Globus pallidus (tissue), 1 donor: Measurements from ENCODE around the gene GIGYF2.
"Not testable (repeated sequence)": the region's sequence is repeated elsewhere in the genome, so short reads cannot be mapped to it uniquely, and the experiment has no call there.

Experiments
- DNase-seq: peaks from one replicate; pipeline ENCODE4 v3.0.0-alpha.2; 2015; ENCODE audit warnings: low spot score

GIGYF2 gene, protein sequence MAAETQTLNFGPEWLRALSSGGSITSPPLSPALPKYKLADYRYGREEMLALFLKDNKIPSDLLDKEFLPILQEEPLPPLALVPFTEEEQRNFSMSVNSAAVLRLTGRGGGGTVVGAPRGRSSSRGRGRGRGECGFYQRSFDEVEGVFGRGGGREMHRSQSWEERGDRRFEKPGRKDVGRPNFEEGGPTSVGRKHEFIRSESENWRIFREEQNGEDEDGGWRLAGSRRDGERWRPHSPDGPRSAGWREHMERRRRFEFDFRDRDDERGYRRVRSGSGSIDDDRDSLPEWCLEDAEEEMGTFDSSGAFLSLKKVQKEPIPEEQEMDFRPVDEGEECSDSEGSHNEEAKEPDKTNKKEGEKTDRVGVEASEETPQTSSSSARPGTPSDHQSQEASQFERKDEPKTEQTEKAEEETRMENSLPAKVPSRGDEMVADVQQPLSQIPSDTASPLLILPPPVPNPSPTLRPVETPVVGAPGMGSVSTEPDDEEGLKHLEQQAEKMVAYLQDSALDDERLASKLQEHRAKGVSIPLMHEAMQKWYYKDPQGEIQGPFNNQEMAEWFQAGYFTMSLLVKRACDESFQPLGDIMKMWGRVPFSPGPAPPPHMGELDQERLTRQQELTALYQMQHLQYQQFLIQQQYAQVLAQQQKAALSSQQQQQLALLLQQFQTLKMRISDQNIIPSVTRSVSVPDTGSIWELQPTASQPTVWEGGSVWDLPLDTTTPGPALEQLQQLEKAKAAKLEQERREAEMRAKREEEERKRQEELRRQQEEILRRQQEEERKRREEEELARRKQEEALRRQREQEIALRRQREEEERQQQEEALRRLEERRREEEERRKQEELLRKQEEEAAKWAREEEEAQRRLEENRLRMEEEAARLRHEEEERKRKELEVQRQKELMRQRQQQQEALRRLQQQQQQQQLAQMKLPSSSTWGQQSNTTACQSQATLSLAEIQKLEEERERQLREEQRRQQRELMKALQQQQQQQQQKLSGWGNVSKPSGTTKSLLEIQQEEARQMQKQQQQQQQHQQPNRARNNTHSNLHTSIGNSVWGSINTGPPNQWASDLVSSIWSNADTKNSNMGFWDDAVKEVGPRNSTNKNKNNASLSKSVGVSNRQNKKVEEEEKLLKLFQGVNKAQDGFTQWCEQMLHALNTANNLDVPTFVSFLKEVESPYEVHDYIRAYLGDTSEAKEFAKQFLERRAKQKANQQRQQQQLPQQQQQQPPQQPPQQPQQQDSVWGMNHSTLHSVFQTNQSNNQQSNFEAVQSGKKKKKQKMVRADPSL (N-terminal part only)

GRCh38 chr2:232697059-232697806 lies at the start of gene GIGYF2:
TSS of gene GIGYF2 (plus strand) at chr2:232697331. CDS start at chr2:232735198, 37,867 bp downstream.
- peak; percentile 96 for DNase-seq

DNA sequence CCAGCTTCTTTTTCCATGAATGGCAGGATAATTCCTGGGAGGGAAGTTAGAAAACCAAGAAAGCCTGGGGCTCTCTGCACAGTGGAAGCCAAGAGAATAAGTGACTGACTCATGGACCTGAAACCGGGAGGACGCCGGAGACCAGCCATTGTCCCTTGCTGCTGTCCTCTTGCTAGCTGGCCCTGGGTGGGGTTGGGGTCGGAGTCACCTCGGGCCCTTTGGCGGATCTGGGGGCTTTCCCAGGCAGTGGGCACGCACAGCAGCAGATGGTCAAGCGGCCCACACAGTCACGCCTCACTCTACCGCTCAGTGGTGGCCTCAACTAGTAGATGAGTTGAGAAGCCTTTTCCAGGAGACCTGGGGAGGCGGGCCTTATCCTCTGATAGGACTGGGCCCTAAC lies 48.1 kb upstream of the GIGYF2 start:
- no peak for DNase-seq

GRCh38 chr2:232652505-232652851 lies 44.7 kb upstream of the GIGYF2 start:
- no peak for DNase-seq

GRCh38 chr2:232653441-232653840 lies 43.7 kb upstream of the GIGYF2 start:
- peak; percentile 64 for DNase-seq

GRCh38 chr2:232655392-232655791 lies 41.7 kb upstream of the GIGYF2 start:
- DNase-seq, result no peak

DNA sequence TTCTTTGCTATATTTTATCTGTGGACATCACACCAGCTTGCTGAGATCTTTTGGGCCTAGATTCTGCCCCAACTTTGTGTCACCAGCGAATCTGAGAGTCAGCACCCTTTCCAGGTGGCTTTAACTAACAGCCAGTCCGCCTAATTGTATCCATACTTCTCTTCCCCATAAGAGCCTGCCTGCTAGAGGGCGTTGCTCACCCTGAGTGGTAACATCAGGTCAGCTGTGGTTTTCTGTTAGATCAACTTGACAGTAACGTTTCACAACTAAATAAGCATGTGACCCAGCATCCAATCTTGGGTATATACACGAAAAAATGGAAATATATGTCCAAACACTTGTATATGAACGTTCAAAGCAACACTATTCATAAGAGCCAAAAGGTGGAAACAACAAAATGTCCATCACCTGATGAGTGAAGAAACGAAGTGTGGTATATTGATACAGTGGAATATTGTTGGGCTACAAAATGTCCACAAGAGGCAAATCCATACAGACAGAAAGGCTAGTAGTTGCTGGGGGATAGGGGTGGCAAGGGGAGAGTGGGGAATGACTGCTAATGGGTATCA lies 38.8 kb upstream of the GIGYF2 start:
- no peak for DNase-seq

- no peak for DNase-seq
Measured at GRCh38 chr2:232659359-232659758, 37.8 kb upstream of the GIGYF2 start.

DNA sequence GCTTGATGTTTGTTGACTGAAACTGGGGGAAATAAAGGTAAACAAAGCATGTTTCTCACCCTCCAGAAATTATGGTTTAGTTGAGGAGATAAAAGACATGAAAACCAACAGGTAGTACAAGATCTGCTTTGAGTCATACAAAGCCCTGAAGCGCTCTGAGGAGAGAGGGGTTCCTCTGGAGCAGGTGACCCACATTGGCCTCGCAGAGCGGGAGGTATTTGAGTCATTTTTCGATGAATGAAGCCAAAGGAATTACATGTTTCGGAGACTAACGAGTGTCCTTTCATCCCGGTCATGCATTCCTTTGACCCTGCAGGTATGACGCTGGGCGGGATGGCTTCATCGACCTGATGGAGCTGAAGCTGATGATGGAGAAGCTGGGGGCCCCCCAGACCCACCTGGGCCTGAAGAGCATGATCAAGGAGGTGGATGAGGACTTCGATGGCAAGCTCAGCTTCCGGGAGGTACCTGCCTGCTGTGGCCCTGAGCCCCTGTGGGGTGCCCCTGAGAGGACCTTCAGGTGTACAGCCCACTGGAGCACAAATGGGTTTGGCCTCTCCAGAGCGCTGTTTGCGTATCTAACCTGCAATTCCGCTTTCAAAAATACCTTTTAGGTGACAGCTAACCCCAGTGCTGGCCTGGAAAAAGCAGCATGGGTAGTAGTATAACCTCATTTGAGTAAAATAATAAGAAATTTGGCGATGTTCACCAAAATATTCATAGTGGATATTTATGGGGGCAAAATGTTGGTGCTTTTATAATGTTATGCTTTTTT lies 34.5 kb upstream of the GIGYF2 start:
- DNase-seq, result no peak

- DNase-seq, result peak; percentile 37
Measured at GRCh38 chr2:232666051-232666805, 30.9 kb upstream of the GIGYF2 start.

GRCh38 chr2:232667989-232668583 lies 29.0 kb upstream of the GIGYF2 start:
- DNase-seq, result peak; percentile 94

DNA sequence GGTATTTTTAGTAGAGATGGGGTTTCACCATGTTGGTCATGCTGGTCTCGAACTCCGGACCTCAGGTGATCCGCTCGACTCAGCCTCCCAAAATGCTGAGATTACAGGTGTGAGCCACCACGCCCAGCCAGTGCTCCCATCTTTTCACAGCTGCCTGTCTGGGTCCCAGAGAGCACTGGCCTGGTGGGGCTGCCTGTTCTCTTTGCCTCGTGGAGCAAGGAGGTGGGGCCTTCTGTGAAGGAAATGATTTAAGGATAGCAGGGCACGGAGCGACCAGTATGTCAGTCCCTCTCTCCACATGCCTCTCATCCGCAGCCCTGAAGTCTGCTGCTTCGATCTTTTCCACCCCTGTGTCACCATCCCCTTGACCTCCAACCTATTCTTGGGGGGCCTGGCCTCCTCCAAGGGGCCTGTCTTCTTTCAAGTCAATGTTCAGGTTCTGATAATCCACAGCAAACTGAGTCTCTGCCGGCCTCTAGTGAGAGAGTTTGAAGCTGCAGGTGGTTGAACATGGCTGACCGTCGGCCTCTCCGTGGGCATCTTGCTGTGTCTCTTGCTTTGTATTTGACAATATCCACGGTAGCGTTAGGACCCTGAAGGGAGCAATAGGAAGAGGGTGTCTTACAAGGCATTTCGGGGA lies 28.2 kb upstream of the GIGYF2 start:
- peak; percentile 79 for DNase-seq

GRCh38 chr2:232672588-232672987 lies 24.5 kb upstream of the GIGYF2 start:
- DNase-seq, result no peak

DNA sequence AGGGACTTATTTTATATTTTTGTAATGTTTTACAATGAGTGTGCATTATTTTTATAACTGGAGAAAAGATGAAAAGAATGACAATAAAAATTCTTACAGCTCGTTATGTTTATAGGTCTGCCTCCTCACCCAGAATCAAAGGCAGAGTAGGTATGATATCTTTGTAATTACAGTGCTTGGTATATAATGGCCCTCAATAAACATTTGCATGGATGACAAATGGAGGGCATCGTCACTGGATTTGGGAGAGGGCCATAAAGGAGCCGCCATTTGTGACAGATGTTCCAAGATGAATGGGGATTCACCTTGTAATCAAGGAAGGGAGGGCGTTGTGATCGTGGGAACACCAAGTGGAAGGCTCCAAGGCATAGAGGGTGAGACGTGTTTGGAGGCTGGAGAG lies 22.6 kb upstream of the GIGYF2 start:
- no peak for DNase-seq

DNA sequence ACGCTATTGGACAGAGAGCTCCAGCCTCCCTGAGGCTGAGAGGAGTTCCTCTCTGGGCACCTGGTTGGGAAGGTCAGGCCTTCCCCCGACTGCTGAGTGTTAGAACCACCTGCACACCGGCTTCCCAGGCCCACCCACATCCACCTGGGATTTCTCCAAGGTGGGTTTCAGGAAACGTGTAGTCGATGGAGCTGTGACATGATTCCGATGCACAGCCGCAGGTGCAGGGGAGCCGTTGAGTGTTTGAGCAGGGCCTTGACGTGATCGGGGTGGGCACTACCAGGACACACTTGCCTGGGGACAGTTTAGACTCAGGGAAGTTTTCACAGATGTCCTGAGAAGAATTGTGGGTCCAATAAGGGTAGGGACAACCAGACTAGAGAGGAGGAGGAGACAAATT lies 21.8 kb upstream of the GIGYF2 start:
- no peak for DNase-seq

GRCh38 chr2:232680006-232680405 lies 17.1 kb upstream of the GIGYF2 start:
- DNase-seq, result no peak

GRCh38 chr2:232681527-232681926 lies 15.6 kb upstream of the GIGYF2 start:
- DNase-seq, result no peak

DNA sequence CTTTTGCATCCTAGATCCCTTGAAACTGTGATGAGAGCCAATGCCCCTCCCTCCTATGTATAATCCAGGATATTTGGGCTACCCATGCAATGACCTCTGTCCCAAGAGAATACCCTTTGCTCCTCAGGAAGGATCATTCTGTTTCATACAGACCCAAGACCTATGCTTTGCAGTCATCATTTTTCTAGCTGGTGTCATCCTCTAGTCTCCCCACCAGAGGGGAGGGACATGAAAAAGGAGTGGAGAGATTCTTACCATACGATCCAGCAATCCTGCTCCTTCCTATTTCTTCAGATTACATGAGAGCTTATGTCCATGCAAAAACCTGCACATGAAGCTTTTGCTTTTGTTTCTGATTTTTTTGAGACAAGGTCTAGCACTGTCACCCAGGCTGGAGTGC lies 13.8 kb upstream of the GIGYF2 start:
- DNase-seq, result no peak

DNA sequence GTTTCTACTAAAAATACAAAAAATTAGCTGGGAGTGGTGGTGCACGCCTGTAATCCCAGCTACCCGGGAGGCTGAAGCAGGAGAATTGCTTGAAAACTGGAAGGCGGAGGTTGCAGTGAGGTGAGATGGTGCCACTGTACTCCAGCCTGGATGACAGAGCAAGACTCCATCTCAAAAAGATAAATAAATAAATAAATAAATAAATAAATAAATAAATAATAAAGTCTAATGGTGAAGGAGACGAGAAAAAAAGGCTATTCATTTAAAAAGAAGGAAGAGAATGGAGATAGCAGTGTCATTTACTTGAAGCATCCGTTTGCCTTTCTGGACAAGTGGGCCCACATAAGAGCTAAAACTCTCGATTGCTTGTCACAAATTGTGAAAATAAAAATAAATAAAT lies 11.7 kb upstream of the GIGYF2 start:
- not testable (repeated sequence) for DNase-seq
